GM12878 (cell line): ENCODE measurements around the gene LEFTY1. TPM values are rescaled to one million over a fixed set of nuclear protein-coding genes. Genes with fewer than 3 reads are reported as not detected.

Source experiments
- HDGF ChIP-seq: fragments of 450-650 bp; IDR thresholded peaks from 2 replicates; pipeline ENCODE4 v1.6.1; 2016; ENCODE audit warnings: antibody characterized with exemption
- PRDM15 ChIP-seq: fragments of 450-650 bp; formaldehyde crosslinking; IDR thresholded peaks from 2 replicates; pipeline ENCODE4 v1.4.0; 2020; ENCODE audit warnings: mild to moderate bottlenecking, moderate library complexity
- ZBTB4 ChIP-seq: fragments of 450-650 bp; formaldehyde crosslinking; IDR thresholded peaks from 2 replicates; pipeline ENCODE4 v1.4.0; 2022; ENCODE audit warnings: mild to moderate bottlenecking, moderate library complexity
- polyA plus RNA-seq, 11 experiments: library from polyadenylated mRNA; depleted of rRNA in 4 of 11; unstranded in 6 of 11; stranded (reverse) in 5 of 11; fragments of >200 nt; fragmentation: Nextera tagmentation in 4 of 11; fragmentation: Illumina TruSeq in 1 of 11; extraction: Ambion mirVana in 4 of 11; extraction: Trizol in 1 of 11; gene quantifications; 1 replicate in 1 of 11; 2 replicates in 10 of 11; pipeline versions ENCODE4 v1.2.1 to v1.2.3, GENCODE V29; 2011 to 2016; ENCODE audit warnings: inconsistent platforms in 2 of 11, missing spikeins in 2 of 11, low read depth in 1 of 11
- total RNA-seq, 4 experiments: library from RNA; depleted of rRNA in 3 of 4; stranded (reverse); fragments of >200 nt in 3 of 4; fragmentation: Illumina TruSeq in 1 of 4; extraction: Trizol in 1 of 4; gene quantifications; 2 replicates each; pipeline versions ENCODE4 v1.2.1 to v1.2.3, GENCODE V29; 2013 to 2021

The LEFTY1 gene
- total and polyA plus RNA-seq, 10 of the 15 experiments (the other 5 are each of a cell fraction or from before 2014, with no cell fraction given): 0.06 TPM; not detected in 8

GRCh38 chr1:225866981-225867380, 22.0 kb downstream of the LEFTY1 start (continued):
- TF ChIP-seq PRDM15 (no peak), ZBTB4 (CRISPR knock-in tag) (no peak), HDGF (no peak)
